K562 (cell line): ENCODE results near the gene KNSTRN. TPM values are rescaled to one million over a fixed set of nuclear protein-coding genes. Genes with fewer than 3 reads are reported as not detected.

Experiments
- CSDE1 ChIP-seq, 2 experiments: fragments of 450-650 bp; IDR thresholded peaks; 2 replicates each; pipeline ENCODE4 v1.6.1; 2016; ENCODE audit warnings: mild to moderate bottlenecking in 1 of 2
- FIP1L1 ChIP-seq: fragments of 200-400 bp; formaldehyde crosslinking; IDR thresholded peaks from 2 replicates; pipeline ENCODE4 v1.6.1; 2018; ENCODE audit warnings: mild to moderate bottlenecking, low read depth, low read length; ENCODE audit not compliant: poor library complexity, severe bottlenecking
- HIVEP1 ChIP-seq: fragments of 250-450 bp; sonication (Bioruptor Pico); IDR thresholded peaks from 2 replicates; pipeline ENCODE4 v1.4.0; 2020; ENCODE audit warnings: mild to moderate bottlenecking
- KAT8 ChIP-seq: fragments of 450-650 bp; IDR thresholded peaks from 2 replicates; pipeline ENCODE4 v1.6.1; 2016; ENCODE audit warnings: low read depth, mild to moderate bottlenecking
- LCOR ChIP-seq: sonication (generic); formaldehyde crosslinking; IDR thresholded peaks from 2 replicates; pipeline ENCODE4 v1.8.0; 2022; ENCODE audit warnings: mild to moderate bottlenecking, missing genetic modification reagents
- MCM7 ChIP-seq, 2 experiments: fragments of 450-650 bp; IDR thresholded peaks; 2 replicates each; pipeline ENCODE4 v1.6.1; 2016 to 2018
- NCOR1 ChIP-seq: fragments of 450-650 bp; IDR thresholded peaks from 2 replicates; pipeline ENCODE4 v1.6.1; 2016; ENCODE audit warnings: mild to moderate bottlenecking, moderate library complexity
- NFE2 ChIP-seq: IDR thresholded peaks from 2 replicates; pipeline ENCODE4 v1.6.1; 2014; ENCODE audit warnings: antibody characterized with exemption, low read depth
- NFE2L1 ChIP-seq: fragments of 450-650 bp; IDR thresholded peaks from 2 replicates; pipeline ENCODE4 v1.6.1; 2016; ENCODE audit warnings: missing genetic modification characterization, low read depth, mild to moderate bottlenecking, missing compliant biosample characterization, moderate library complexity, borderline replicate concordance
- NFXL1 ChIP-seq: fragments of 450-650 bp; formaldehyde crosslinking; IDR thresholded peaks from 2 replicates; pipeline ENCODE4 v1.4.0; 2021; ENCODE audit warnings: mild to moderate bottlenecking
- PTBP1 ChIP-seq: fragments of 200-400 bp; formaldehyde crosslinking; IDR thresholded peaks from 2 replicates; pipeline ENCODE4 v1.6.1; 2017; ENCODE audit warnings: low read depth, low read length
- PTRF ChIP-seq: fragments of 450-650 bp; IDR thresholded peaks from 2 replicates; pipeline ENCODE4 v1.6.1; 2016; ENCODE audit warnings: mild to moderate bottlenecking, missing genetic modification characterization, missing compliant biosample characterization
- RBM22 ChIP-seq: fragments of 200-400 bp; formaldehyde crosslinking; IDR thresholded peaks from 2 replicates; pipeline ENCODE4 v1.6.1; 2018; ENCODE audit warnings: low read length, low read depth; ENCODE audit not compliant: poor library complexity, severe bottlenecking
- RBM25 ChIP-seq: fragments of 200-400 bp; formaldehyde crosslinking; IDR thresholded peaks from 2 replicates; pipeline ENCODE4 v1.6.1; 2018; ENCODE audit warnings: low read length, low read depth, moderate library complexity; ENCODE audit not compliant: severe bottlenecking
- RCOR1 ChIP-seq, 2 experiments: IDR thresholded peaks; 2 replicates each; pipeline ENCODE4 v1.6.1; 2012; ENCODE audit warnings: low read depth in 2 of 2, low read length in 2 of 2, borderline replicate concordance in 1 of 2, improper control_type of control experiment in 1 of 2
- SAFB ChIP-seq: fragments of 200-400 bp; formaldehyde crosslinking; IDR thresholded peaks from 2 replicates; pipeline ENCODE4 v1.6.1; 2017; ENCODE audit warnings: low read depth, low read length, borderline replicate concordance
- SAP30 ChIP-seq: fragments of 200-600 bp; sonication (generic); IDR thresholded peaks from 2 replicates; pipeline ENCODE4 v1.6.1; 2012; ENCODE audit warnings: borderline replicate concordance, low read depth, mild to moderate bottlenecking, moderate library complexity, low read length, control low read depth, inconsistent platforms; ENCODE audit not compliant: insufficient read depth, poor library complexity, severe bottlenecking
- SMAD4 ChIP-seq: fragments of 250-450 bp; sonication (Bioruptor Pico); conservative IDR thresholded peaks from 2 replicates; pipeline ENCODE4 v1.8.0; 2021; ENCODE audit warnings: inconsistent platforms, mild to moderate bottlenecking, moderate library complexity
- TAL1 ChIP-seq: fragments of 450-650 bp; IDR thresholded peaks from 2 replicates; pipeline ENCODE4 v1.6.1; 2016; ENCODE audit warnings: mild to moderate bottlenecking
- ZFX ChIP-seq: sonication (generic); formaldehyde crosslinking; IDR thresholded peaks from 2 replicates; pipeline ENCODE4 v1.8.0; 2022; ENCODE audit warnings: mild to moderate bottlenecking, missing genetic modification reagents, moderate library complexity
- ZNF232 ChIP-seq: sonication (generic); formaldehyde crosslinking; IDR thresholded peaks from 2 replicates; pipeline ENCODE4 v1.8.0; 2022; ENCODE audit warnings: mild to moderate bottlenecking, missing genetic modification reagents
- polyA plus RNA-seq, 8 experiments: library from polyadenylated mRNA; depleted of rRNA in 4 of 8; stranded (reverse) in 5 of 8; unstranded in 3 of 8; fragments of >200 nt; fragmentation: Nextera tagmentation in 2 of 8; fragmentation: Illumina TruSeq in 1 of 8; extraction: Ambion mirVana in 2 of 8; extraction: Trizol in 1 of 8; gene quantifications; 2 replicates each; pipeline versions ENCODE4 v1.2.1 to v1.2.3, GENCODE V29; 2011 to 2014; ENCODE audit warnings: inconsistent platforms in 1 of 8, missing spikeins in 1 of 8
- total RNA-seq, 7 experiments: library from RNA; depleted of rRNA in 6 of 7; stranded (reverse); fragments of >200 nt in 6 of 7; fragmentation: Illumina TruSeq in 2 of 7; extraction: Trizol in 2 of 7; gene quantifications; 2 replicates each; pipeline versions ENCODE4 v1.2.1 to v1.2.3, GENCODE V29; 2011 to 2021; ENCODE audit warnings: low replicate concordance in 1 of 7
- TF ChIP-seq, protein P1 (sequence below), 2 experiments: fragments of 450-650 bp; formaldehyde crosslinking in 1 of 2; IDR thresholded peaks; 2 replicates each; pipeline versions ENCODE4 v1.4.0 to v1.6.1; 2014 to 2020; ENCODE audit warnings: mild to moderate bottlenecking in 2 of 2, borderline replicate concordance in 1 of 2, low read depth in 1 of 2

Gene KNSTRN
- total and polyA plus RNA-seq, 9 of the 15 experiments (the other 6 are each of a cell fraction or from before 2014, with no cell fraction given) = 48.7 to 88.2 (median 66.3) TPM

DNA sequence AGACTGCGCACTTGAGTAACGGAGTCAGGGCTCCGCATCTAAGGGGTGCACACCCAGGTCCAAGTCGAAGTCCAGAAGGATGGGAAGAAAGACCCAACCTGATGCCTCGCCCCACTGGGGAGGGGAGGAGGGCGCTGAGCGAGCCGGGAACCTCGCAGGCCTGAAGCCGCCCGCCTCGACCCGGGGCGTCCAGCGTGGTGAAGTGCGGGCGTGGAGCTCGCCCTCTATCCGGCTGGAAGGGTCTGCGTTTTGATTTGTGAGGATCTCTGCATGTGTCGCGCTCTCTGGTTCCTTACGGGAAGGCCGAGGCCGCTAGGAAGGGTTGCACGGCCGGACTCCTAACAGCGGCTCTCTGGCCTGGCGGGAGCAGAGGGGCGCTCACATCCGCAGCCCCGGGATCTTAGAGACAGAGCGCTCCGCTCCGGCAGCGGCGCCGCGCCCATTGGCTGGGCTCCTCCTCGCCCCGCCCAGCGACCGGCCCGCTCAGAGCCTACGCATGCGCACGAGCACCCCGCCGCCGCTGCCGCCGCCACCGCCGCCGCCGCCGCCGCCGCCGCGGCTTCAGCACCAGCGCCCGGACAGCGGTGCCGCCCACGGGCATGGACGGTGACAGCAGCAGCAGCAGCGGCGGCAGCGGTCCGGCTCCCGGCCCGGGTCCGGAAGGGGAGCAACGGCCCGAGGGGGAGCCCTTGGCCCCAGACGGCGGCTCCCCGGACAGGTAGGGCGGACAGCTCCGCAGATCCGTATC, 24.6 kb upstream of the KNSTRN start, which contains the start of gene DISP2 (continued):
- TF ChIP-seq RBM22 (no peak), NFE2 (no peak), RBM25 (no peak), LCOR (no peak), PTRF (tag) (no peak), CSDE1 (IDR thresholded peaks at IDR 0.05) (no peak), FIP1L1 (peak; percentile 9), NFE2L1 (tag) (no peak), SMAD4 (CRISPR knock-in tag) (peak; percentile 85), NFXL1 (CRISPR knock-in tag) (no peak), ZNF232 (CRISPR knock-in tag) (no peak), SAFB (no peak), TAL1 (no peak), ZFX (CRISPR knock-in tag) (no peak), PTBP1 (no peak), SAP30 (peak; percentile 81), RCOR1 (IDR thresholded peaks at IDR 0.05; ENCODE audit: borderline replicate concordance in 1 of 2, low read depth in 2 of 2, low read length in 2 of 2) (no peak; a peak in 1 of 4 replicates), NCOR1 (no peak), KAT8 (no peak), HIVEP1 (no peak), MCM7 (IDR thresholded peaks at IDR 0.05) (no peak)
- TF ChIP-seq, protein P1, sequence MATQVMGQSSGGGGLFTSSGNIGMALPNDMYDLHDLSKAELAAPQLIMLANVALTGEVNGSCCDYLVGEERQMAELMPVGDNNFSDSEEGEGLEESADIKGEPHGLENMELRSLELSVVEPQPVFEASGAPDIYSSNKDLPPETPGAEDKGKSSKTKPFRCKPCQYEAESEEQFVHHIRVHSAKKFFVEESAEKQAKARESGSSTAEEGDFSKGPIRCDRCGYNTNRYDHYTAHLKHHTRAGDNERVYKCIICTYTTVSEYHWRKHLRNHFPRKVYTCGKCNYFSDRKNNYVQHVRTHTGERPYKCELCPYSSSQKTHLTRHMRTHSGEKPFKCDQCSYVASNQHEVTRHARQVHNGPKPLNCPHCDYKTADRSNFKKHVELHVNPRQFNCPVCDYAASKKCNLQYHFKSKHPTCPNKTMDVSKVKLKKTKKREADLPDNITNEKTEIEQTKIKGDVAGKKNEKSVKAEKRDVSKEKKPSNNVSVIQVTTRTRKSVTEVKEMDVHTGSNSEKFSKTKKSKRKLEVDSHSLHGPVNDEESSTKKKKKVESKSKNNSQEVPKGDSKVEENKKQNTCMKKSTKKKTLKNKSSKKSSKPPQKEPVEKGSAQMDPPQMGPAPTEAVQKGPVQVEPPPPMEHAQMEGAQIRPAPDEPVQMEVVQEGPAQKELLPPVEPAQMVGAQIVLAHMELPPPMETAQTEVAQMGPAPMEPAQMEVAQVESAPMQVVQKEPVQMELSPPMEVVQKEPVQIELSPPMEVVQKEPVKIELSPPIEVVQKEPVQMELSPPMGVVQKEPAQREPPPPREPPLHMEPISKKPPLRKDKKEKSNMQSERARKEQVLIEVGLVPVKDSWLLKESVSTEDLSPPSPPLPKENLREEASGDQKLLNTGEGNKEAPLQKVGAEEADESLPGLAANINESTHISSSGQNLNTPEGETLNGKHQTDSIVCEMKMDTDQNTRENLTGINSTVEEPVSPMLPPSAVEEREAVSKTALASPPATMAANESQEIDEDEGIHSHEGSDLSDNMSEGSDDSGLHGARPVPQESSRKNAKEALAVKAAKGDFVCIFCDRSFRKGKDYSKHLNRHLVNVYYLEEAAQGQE (IDR thresholded peaks at IDR 0.05; ENCODE audit: borderline replicate concordance) = peak; percentile 100
- TF ChIP-seq, protein P1 (CRISPR knock-in tag; IDR thresholded peaks at IDR 0.05; ENCODE audit: low read depth) = peak; percentile 100
